Neural progenitor cell (in vitro differentiated cells): ENCODE measurements around the gene DHX35. TPM values are rescaled to one million over a fixed set of nuclear protein-coding genes. Genes with fewer than 3 reads are reported as not detected.

Experiments
- DNase-seq: peaks from one replicate; pipeline ENCODE4 v3.0.0-alpha.2; 2016; ENCODE audit warnings: low spot score
- H2AFZ ChIP-seq: fragments of 200-600 bp; sonication (generic); replicated peaks from 2 replicates; pipeline ENCODE4 v1.6.1; 2016; ENCODE audit warnings: antibody characterized with exemption
- H3F3A ChIP-seq: fragments of 200-600 bp; sonication (generic); 2 replicates; pipeline ENCODE4 v1.6.1; 2016; ENCODE audit warnings: antibody characterized with exemption, low read depth
- H3K27ac ChIP-seq: fragments of 200-600 bp; sonication (generic); 2 replicates; pipeline ENCODE4 v1.5.1; 2016; ENCODE audit warnings: mild to moderate bottlenecking
- H3K27me3 ChIP-seq: fragments of 200-600 bp; sonication (generic); 2 replicates; pipeline ENCODE4 v1.6.1; 2016; ENCODE audit warnings: mild to moderate bottlenecking, moderate library complexity
- H3K36me3 ChIP-seq: fragments of 200-600 bp; sonication (generic); 2 replicates; pipeline ENCODE4 v1.5.1; 2016
- H3K4me1 ChIP-seq: fragments of 200-600 bp; sonication (generic); 2 replicates; pipeline ENCODE4 v1.6.1; 2016; ENCODE audit warnings: mixed run types
- H3K4me2 ChIP-seq: fragments of 200-600 bp; sonication (generic); 2 replicates; pipeline ENCODE4 v1.6.1; 2016
- H3K4me3 ChIP-seq: fragments of 200-600 bp; sonication (generic); 2 replicates; pipeline ENCODE4 v1.5.1; 2016
- H3K79me2 ChIP-seq: fragments of 200-600 bp; sonication (generic); 2 replicates; pipeline ENCODE4 v1.6.1; 2016; ENCODE audit warnings: low read depth
- H3K9ac ChIP-seq: fragments of 200-600 bp; sonication (generic); 2 replicates; pipeline ENCODE4 v1.6.1; 2016
- H3K9me3 ChIP-seq: fragments of 200-600 bp; sonication (generic); 2 replicates; pipeline ENCODE4 v1.5.1; 2016; ENCODE audit warnings: low read depth
- H4K20me1 ChIP-seq: fragments of 200-600 bp; sonication (generic); 2 replicates; pipeline ENCODE4 v1.6.1; 2016; ENCODE audit warnings: low read depth
- H3K27ac Mint-ChIP-seq: 3 replicates; pipeline ENCODE4 v1.8.0; 2021; ENCODE audit warnings: mixed read lengths
- H3K27me3 Mint-ChIP-seq: 2 replicates; pipeline ENCODE4 v1.8.0; 2022; ENCODE audit warnings: low read depth, mild to moderate bottlenecking, inconsistent platforms, moderate library complexity, mixed read lengths; ENCODE audit not compliant: insufficient read depth
- H3K36me3 Mint-ChIP-seq: 3 replicates; pipeline ENCODE4 v1.8.0; 2021; ENCODE audit warnings: mixed read lengths
- H3K4me1 Mint-ChIP-seq: 3 replicates; pipeline ENCODE4 v1.8.0; 2021; ENCODE audit warnings: mixed read lengths
- H3K4me3 Mint-ChIP-seq: 3 replicates; pipeline ENCODE4 v1.8.0; 2021; ENCODE audit warnings: mild to moderate bottlenecking, moderate library complexity, mixed read lengths
- H3K9me3 Mint-ChIP-seq: 3 replicates; pipeline ENCODE4 v1.8.0; 2020; ENCODE audit warnings: mixed read lengths
- EZH2 ChIP-seq: fragments of 200-600 bp; sonication (generic); IDR thresholded peaks from 2 replicates; pipeline ENCODE4 v1.6.1; 2017; ENCODE audit warnings: antibody characterized with exemption, mild to moderate bottlenecking, moderate library complexity
- EZH2phosphoT487 ChIP-seq: fragments of 200-600 bp; sonication (generic); IDR thresholded peaks from 2 replicates; pipeline ENCODE4 v1.6.1; 2017; ENCODE audit warnings: antibody characterized with exemption
- total RNA-seq: library from RNA; depleted of rRNA; stranded (reverse); fragments of >200 nt; gene quantifications from 2 replicates; pipeline ENCODE4 v1.2.3, GENCODE V29; 2015; ENCODE audit warnings: low replicate concordance
- TF ChIP-seq, protein P1 (sequence below): fragments of 200-600 bp; sonication (generic); IDR thresholded peaks from 2 replicates; pipeline ENCODE4 v1.5.1; 2017; ENCODE audit warnings: antibody characterized with exemption, mild to moderate bottlenecking

The DHX35 gene
- total RNA-seq, 1 donor from 2014 or later, result 22.5 TPM

- H3K4me1 ChIP-seq, result no peaks in the 10 kb centered on the region
- H3K79me2 ChIP-seq, result no peaks in the 10 kb centered on the region
- no peaks in the 10 kb centered on the region for H4K20me1 ChIP-seq
- no peaks in the 10 kb centered on the region for H3K9me3 ChIP-seq
- no peak overlapping the region for H3K4me2 ChIP-seq
- no peak overlapping the region for H3K27ac ChIP-seq
- no peaks in the 10 kb centered on the region for H3K36me3 ChIP-seq
- DNase-seq, result no peak
- H3F3A ChIP-seq, result no peaks in the 10 kb centered on the region
- no peaks in the 10 kb centered on the region for H3K27me3 Mint-ChIP-seq
- no peak overlapping the region for H3K27ac Mint-ChIP-seq
- no peak overlapping the region for H3K9ac ChIP-seq
- H3K4me1 Mint-ChIP-seq, result peaks cover 6% of the 10 kb centered on the region
- H3K4me3 Mint-ChIP-seq, result no peak overlapping the region
- H3K27me3 ChIP-seq, result no peaks in the 10 kb centered on the region
- TF ChIP-seq EZH2phosphoT487 (no peak), EZH2 (no peak)
- TF ChIP-seq, protein P1, sequence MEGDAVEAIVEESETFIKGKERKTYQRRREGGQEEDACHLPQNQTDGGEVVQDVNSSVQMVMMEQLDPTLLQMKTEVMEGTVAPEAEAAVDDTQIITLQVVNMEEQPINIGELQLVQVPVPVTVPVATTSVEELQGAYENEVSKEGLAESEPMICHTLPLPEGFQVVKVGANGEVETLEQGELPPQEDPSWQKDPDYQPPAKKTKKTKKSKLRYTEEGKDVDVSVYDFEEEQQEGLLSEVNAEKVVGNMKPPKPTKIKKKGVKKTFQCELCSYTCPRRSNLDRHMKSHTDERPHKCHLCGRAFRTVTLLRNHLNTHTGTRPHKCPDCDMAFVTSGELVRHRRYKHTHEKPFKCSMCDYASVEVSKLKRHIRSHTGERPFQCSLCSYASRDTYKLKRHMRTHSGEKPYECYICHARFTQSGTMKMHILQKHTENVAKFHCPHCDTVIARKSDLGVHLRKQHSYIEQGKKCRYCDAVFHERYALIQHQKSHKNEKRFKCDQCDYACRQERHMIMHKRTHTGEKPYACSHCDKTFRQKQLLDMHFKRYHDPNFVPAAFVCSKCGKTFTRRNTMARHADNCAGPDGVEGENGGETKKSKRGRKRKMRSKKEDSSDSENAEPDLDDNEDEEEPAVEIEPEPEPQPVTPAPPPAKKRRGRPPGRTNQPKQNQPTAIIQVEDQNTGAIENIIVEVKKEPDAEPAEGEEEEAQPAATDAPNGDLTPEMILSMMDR, result no peak
- H3K9me3 Mint-ChIP-seq, result no peaks in the 10 kb centered on the region
- no peak overlapping the region for H3K4me3 ChIP-seq
- H3K36me3 Mint-ChIP-seq, result peaks cover 11% of the 10 kb centered on the region
- no peak overlapping the region for H2AFZ ChIP-seq
Observed at GRCh38 chr20:39042279-39043150, 80.4 kb downstream of the DHX35 start.

GRCh38 chr20:39044501-39044900, 82.4 kb downstream of the DHX35 start:
- Histone ChIP-seq H3K9me3 (no peaks in the 10 kb centered on the region), H3K9ac (no peak overlapping the region), H3K4me1 (no peaks in the 10 kb centered on the region), H3F3A (no peaks in the 10 kb centered on the region), H3K27ac (no peak overlapping the region), H4K20me1 (no peaks in the 10 kb centered on the region), H2AFZ (no peak overlapping the region), H3K36me3 (no peaks in the 10 kb centered on the region), H3K79me2 (no peaks in the 10 kb centered on the region), H3K4me3 (no peak overlapping the region), H3K27me3 (peaks cover 7% of the 10 kb centered on the region), H3K4me2 (no peak overlapping the region)
- Mint-ChIP-seq H3K4me3 (no peak overlapping the region), H3K27me3 (no peaks in the 10 kb centered on the region), H3K9me3 (no peaks in the 10 kb centered on the region), H3K27ac (no peak overlapping the region), H3K36me3 (peaks cover 10% of the 10 kb centered on the region), H3K4me1 (peaks cover 6% of the 10 kb centered on the region)
- no peak for DNase-seq
- TF ChIP-seq, protein P1, result no peak
- TF ChIP-seq EZH2phosphoT487 (no peak), EZH2 (no peak)

GRCh38 chr20:39045676-39046075, 83.5 kb downstream of the DHX35 start:
- H2AFZ ChIP-seq, result no peak overlapping the region
- H3K36me3 Mint-ChIP-seq, result peaks cover 8% of the 10 kb centered on the region
- no peaks in the 10 kb centered on the region for H4K20me1 ChIP-seq
- H3K27me3 Mint-ChIP-seq, result no peaks in the 10 kb centered on the region
- no peak overlapping the region for H3K4me2 ChIP-seq
- no peaks in the 10 kb centered on the region for H3K79me2 ChIP-seq
- H3F3A ChIP-seq, result no peaks in the 10 kb centered on the region
- H3K27ac ChIP-seq, result no peak overlapping the region
- no peak overlapping the region for H3K4me3 Mint-ChIP-seq
- no peak overlapping the region for H3K9ac ChIP-seq
- DNase-seq, result no peak
- H3K4me1 ChIP-seq, result no peaks in the 10 kb centered on the region
- peaks cover 11% of the 10 kb centered on the region for H3K27me3 ChIP-seq
- H3K27ac Mint-ChIP-seq, result no peak overlapping the region
- no peak overlapping the region for H3K4me3 ChIP-seq
- no peaks in the 10 kb centered on the region for H3K36me3 ChIP-seq
- H3K9me3 Mint-ChIP-seq, result no peaks in the 10 kb centered on the region
- TF ChIP-seq EZH2phosphoT487, result no peak
- peaks cover 6% of the 10 kb centered on the region for H3K4me1 Mint-ChIP-seq
- no peaks in the 10 kb centered on the region for H3K9me3 ChIP-seq

GRCh38 chr20:39047417-39047985, 85.4 kb downstream of the DHX35 start:
- TF ChIP-seq EZH2phosphoT487 (no peak), EZH2 (no peak)
- TF ChIP-seq, protein P1, result no peak
- H3K4me1 ChIP-seq, result no peaks in the 10 kb centered on the region
- H3K9me3 Mint-ChIP-seq, result no peaks in the 10 kb centered on the region

More at GRCh38 chr20:39047417-39047985, 85.4 kb downstream of the DHX35 start:
- H2AFZ ChIP-seq, result no peak overlapping the region
- no peaks in the 10 kb centered on the region for H4K20me1 ChIP-seq
- no peaks in the 10 kb centered on the region for H3K36me3 ChIP-seq
- Mint-ChIP-seq H3K27ac (no peak overlapping the region), H3K4me3 (no peak overlapping the region), H3K36me3 (peaks cover 4% of the 10 kb centered on the region), H3K4me1 (peaks cover 9% of the 10 kb centered on the region), H3K27me3 (no peaks in the 10 kb centered on the region)
- H3K4me2 ChIP-seq, result no peak overlapping the region
- H3K27ac ChIP-seq, result no peak overlapping the region
- H3K4me3 ChIP-seq, result no peak overlapping the region
- H3K9me3 ChIP-seq, result no peaks in the 10 kb centered on the region
- no peak overlapping the region for H3K9ac ChIP-seq
- H3F3A ChIP-seq, result no peaks in the 10 kb centered on the region
- H3K27me3 ChIP-seq, result peaks cover 14% of the 10 kb centered on the region
- no peaks in the 10 kb centered on the region for H3K79me2 ChIP-seq
- DNase-seq, result no peak
